OCI-LY7 (cell line): ENCODE measurements around the gene GNL1. TPM values are rescaled to one million over a fixed set of nuclear protein-coding genes. Genes with fewer than 3 reads are reported as not detected.

Experiments used
- Bru-seq: library from RNA; stranded (reverse); fragments of 400-500 nt; gene quantifications from one replicate; lab custom pipeline; 2021; lab: Mats Ljungman, UMichigan
- BruChase-seq, 2 experiments: library from RNA; stranded (reverse); fragments of 400-500 nt; gene quantifications; one replicate each; lab custom pipeline; 2021; lab: Mats Ljungman, UMichigan
- BruUV-seq: library from RNA; stranded (reverse); fragments of 400-500 nt; replicated peaks from 2 replicates; lab custom pipeline; 2021; lab: Mats Ljungman, UMichigan
- CTCF ChIA-PET: fragments of 300-600 bp; sonication (Branson Sonifier 250); formaldehyde crosslinking; loops from one replicate; lab custom pipeline; 2022; ENCODE audit warnings: antibody characterized with exemption; ENCODE audit not compliant: unreplicated experiment; lab: Charles Lee
- POLR2A ChIA-PET: fragments of 300-600 bp; sonication (Branson Sonifier 250); formaldehyde crosslinking; loops from one replicate; lab custom pipeline; 2022; ENCODE audit warnings: antibody characterized with exemption; lab: Charles Lee
- DNase-seq: peaks from one replicate; pipeline ENCODE4 v3.0.0-alpha.2; 2015; ENCODE audit warnings: low spot score
- H2AFZ ChIP-seq: fragments of 200-600 bp; sonication (generic), shearing (Covaris generic); 2 replicates; pipeline ENCODE4 v1.6.1; 2014; ENCODE audit warnings: mild to moderate bottlenecking, antibody characterized with exemption, low read length, moderate library complexity
- H3K27ac ChIP-seq: fragments of 200-600 bp; sonication (generic); 2 replicates; pipeline ENCODE4 v1.5.1; 2014; ENCODE audit warnings: mixed run types, low read depth, mild to moderate bottlenecking, moderate library complexity, low read length, inconsistent platforms; ENCODE audit not compliant: poor library complexity, severe bottlenecking
- H3K36me3 ChIP-seq: fragments of 200-600 bp; sonication (generic); 2 replicates; pipeline ENCODE4 v1.6.1; 2014; ENCODE audit warnings: mild to moderate bottlenecking, antibody characterized with exemption, low read length, moderate library complexity, mixed read lengths; ENCODE audit not compliant: insufficient read depth
- H3K4me1 ChIP-seq: fragments of 200-600 bp; sonication (generic); 2 replicates; pipeline ENCODE4 v1.5.1; 2014; ENCODE audit warnings: mild to moderate bottlenecking, low read length; ENCODE audit not compliant: insufficient read depth, poor library complexity, severe bottlenecking
- H3K4me2 ChIP-seq: fragments of 200-600 bp; sonication (generic); 2 replicates; pipeline ENCODE4 v1.6.1; 2014; ENCODE audit warnings: mild to moderate bottlenecking, low read length
- H3K4me3 ChIP-seq: fragments of 200-600 bp; sonication (generic); 2 replicates; pipeline ENCODE4 v1.5.1; 2014; ENCODE audit warnings: mild to moderate bottlenecking, low read depth, low read length; ENCODE audit not compliant: poor library complexity, severe bottlenecking
- H3K79me2 ChIP-seq: fragments of 200-600 bp; sonication (generic); 2 replicates; pipeline ENCODE4 v1.6.1; 2016; ENCODE audit warnings: low read depth, mild to moderate bottlenecking, low read length, moderate library complexity, mixed read lengths; ENCODE audit not compliant: insufficient read depth
- H3K9me2 ChIP-seq: fragments of 200-600 bp; sonication (generic); 2 replicates; pipeline ENCODE4 v1.6.1; 2016; ENCODE audit warnings: mild to moderate bottlenecking, low read length, mixed read lengths; ENCODE audit not compliant: insufficient read depth
- H3K9me3 ChIP-seq: fragments of 200-600 bp; sonication (generic); 2 replicates; pipeline ENCODE4 v1.6.1; 2014; ENCODE audit warnings: mild to moderate bottlenecking, mixed run types, low read length, mixed read lengths
- H4K20me1 ChIP-seq: fragments of 200-600 bp; sonication (generic); 2 replicates; pipeline ENCODE4 v1.6.1; 2014; ENCODE audit warnings: mild to moderate bottlenecking, antibody characterized with exemption, low read length, moderate library complexity, mixed read lengths; ENCODE audit not compliant: insufficient read depth
- CTCF ChIP-seq: fragments of 200-600 bp; sonication (generic); conservative IDR thresholded peaks from 2 replicates; pipeline ENCODE4 v1.5.1; 2014; ENCODE audit warnings: mild to moderate bottlenecking, antibody characterized with exemption, low read length, moderate library complexity, mixed read lengths
- EZH2phosphoT487 ChIP-seq: fragments of 200-600 bp; sonication (generic); IDR thresholded peaks from 2 replicates; pipeline ENCODE4 v1.6.1; 2018; ENCODE audit warnings: low read depth, borderline replicate concordance, mild to moderate bottlenecking, mixed run types, antibody characterized with exemption, low read length, moderate library complexity, mixed read lengths
- intact Hi-C: fragments of 100-400 bp; cut with micrococcal nuclease; formaldehyde crosslinking; loops from one replicate; pipeline ENCODE4 v1.10.0; 2022; ENCODE audit not compliant: unreplicated experiment
- long read RNA-seq: library from polyadenylated mRNA; stranded (forward); transcript quantifications from one replicate; pipeline ENCODE4 v2.0.0, GENCODE V29; 2022
- total RNA-seq, 2 experiments: library from RNA; depleted of rRNA in 1 of 2; stranded (reverse); fragments of >200 nt in 1 of 2; shearing (Covaris generic) in 1 of 2; gene quantifications; 2 replicates each; pipeline ENCODE4 v1.2.3, GENCODE V29; 2014 to 2022

Gene GNL1
- total RNA-seq (2014; rRNA removed; shearing (Covaris generic)) (51.2 and 66.4 TPM in 2 replicates), total RNA-seq (2022) (114 and 116 TPM in 2 replicates), Bru-seq, nascent RNA (percentile 79 among the genes with signal in this experiment), BruChase-seq, experiment 1, labeled RNA remaining after a 6-hour chase (percentile 94 among the genes with signal in this experiment), BruChase-seq, experiment 2, labeled RNA remaining after a 2-hour chase (percentile 88 among the genes with signal in this experiment)
- long read RNA-seq, full-length matches to known transcripts = 172 of 209 reads
- long read RNA-seq, partial matches to known transcripts = 21 of 209 reads
- long read RNA-seq, other reads (novel, unspliced or antisense) = 16 of 209 reads

- Histone ChIP-seq H3K79me2 (peaks cover 37% of the 10 kb centered on the region), H4K20me1 (peaks cover 12% of the 10 kb centered on the region), H3K27ac (peak within 1 kb of the TSS; percentile 89), H3K36me3 (peaks cover 61% of the 10 kb centered on the region), H3K4me3 (peak within 1 kb of the TSS; percentile 84), H3K9me2 (no peaks in the 10 kb centered on the region), H3K9me3 (no peaks in the 10 kb centered on the region), H2AFZ (peak within 1 kb of the TSS; percentile 70; the same call in 1 of the 2 replicates), H3K4me1 (peaks cover 18% of the 10 kb centered on the region), H3K4me2 (peak within 1 kb of the TSS; percentile 81)
- CTCF ChIA-PET = no interaction called here
- peak; percentile 97 for DNase-seq
- intact Hi-C loops = loop anchor here (2.0 to 5.0 kb wide), 5 partner anchors 15 to 351 kb away; partner anchors contain the start of genes ABCF1, FLOT1, GTF2H4 and IER3
- TF ChIP-seq EZH2phosphoT487 (no peak), CTCF (no peak)
- no TSS peak for BruUV-seq
- POLR2A ChIA-PET = interaction anchor here (1.2 to 1.9 kb wide), 3 partner anchors 11 to 40 kb away, joined by 3 to 11 read pairs (median 6); partner anchors contain the start of gene ABCF1
These were observed at the start of gene GNL1 for GRCh38 chr6:30556066-30556905. Gene GNL1, minus strand, starts transcription at chr6:30556489. Its CDS starts 286 bp downstream, at chr6:30556203.

GRCh38 chr6:30603961-30604360 is 47.7 kb upstream of the GNL1 start:
- Histone ChIP-seq H3K9me3 (no peaks in the 10 kb centered on the region), H3K4me2 (no peak overlapping the region), H3K4me1 (no peaks in the 10 kb centered on the region), H3K36me3 (peaks cover 100% of the 10 kb centered on the region), H2AFZ (no peak overlapping the region), H3K9me2 (no peaks in the 10 kb centered on the region), H3K27ac (no peak overlapping the region), H3K4me3 (no peak overlapping the region), H3K79me2 (peaks cover 5% of the 10 kb centered on the region; the same call in 1 of the 2 replicates), H4K20me1 (0 out of 2 replicates have a peak, but pooled peaks cover 6% of the 10 kb centered on the region)
- TF ChIP-seq EZH2phosphoT487 (no peak), CTCF (no peak)
- intact Hi-C loops = no loop called here
- TSS peak; percentile 31 for BruUV-seq
- CTCF ChIA-PET = no interaction called here
- DNase-seq = no peak
- POLR2A ChIA-PET = interaction anchor here (1.6 kb wide), 1 partner anchor 10 kb away, joined by 5 read pairs; no protein-coding TSS in a partner anchor
